OCI-M1 (cell line): ENCODE results near the gene TIGD2.

Source experiments
- DNase-seq: peaks from one replicate; lab custom pipeline; 2025; lab: John Stamatoyannopoulos, UW

TIGD2 gene

GRCh38 chr4:89162987-89163386, 51.7 kb downstream of the TIGD2 start:
- DNase-seq, result no peak

GRCh38 chr4:89164400-89164799, 53.1 kb downstream of the TIGD2 start:
- peak; percentile 40 for DNase-seq
